HG03135 (cell line): ENCODE results near the gene BAAT.
"Not testable (repeated sequence)": the region's sequence is repeated elsewhere in the genome, so short reads cannot be mapped to it uniquely, and the experiment has no call there.

ENCODE experiments used
- ATAC-seq: cut with Tn5 transposase; IDR thresholded peaks from one replicate; pipeline ENCODE4 v1.9.1; 2021; ENCODE audit warnings: mild to moderate bottlenecking, moderate library complexity; ENCODE audit not compliant: unreplicated experiment

BAAT gene

DNA sequence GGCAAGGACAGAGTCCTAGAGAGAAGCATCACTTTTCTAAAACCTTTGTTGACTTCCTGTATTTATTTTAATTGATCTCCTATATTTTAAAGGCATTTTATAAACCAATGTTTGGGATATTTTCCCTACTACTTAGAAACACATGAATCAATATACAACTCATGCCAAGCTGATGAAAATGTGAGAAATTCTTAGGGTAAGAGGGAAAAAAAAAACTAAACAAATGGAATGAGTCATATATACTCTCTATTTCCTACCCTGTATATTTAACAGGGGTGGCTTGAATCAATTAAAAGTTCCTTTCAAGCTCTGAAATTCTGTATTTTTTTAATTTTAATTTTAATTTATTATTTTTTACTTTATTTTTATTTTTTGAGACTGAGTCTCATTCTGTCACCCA is 19.6 kb downstream of the BAAT start:
- no peak for ATAC-seq

DNA sequence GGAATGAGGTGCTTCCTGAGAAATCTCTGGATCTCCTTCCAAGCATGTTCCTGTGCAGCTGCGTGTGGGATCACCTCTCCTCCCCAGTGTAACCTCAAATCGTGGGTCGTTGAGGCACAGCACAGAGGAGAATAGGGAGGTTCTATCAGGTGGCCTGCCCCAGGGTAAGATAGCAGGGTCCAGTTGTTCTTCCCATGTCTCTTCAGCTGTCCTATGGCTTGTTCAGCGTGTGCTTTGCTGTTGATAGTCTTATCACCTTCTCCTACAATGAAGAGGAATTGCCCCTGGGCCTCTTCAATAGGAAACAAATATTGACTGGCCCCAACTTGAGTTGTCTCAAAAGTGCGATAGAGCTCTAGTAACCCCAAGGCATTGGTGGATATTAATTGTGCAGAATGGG is 22.4 kb downstream of the BAAT start:
- ATAC-seq = no peak

DNA sequence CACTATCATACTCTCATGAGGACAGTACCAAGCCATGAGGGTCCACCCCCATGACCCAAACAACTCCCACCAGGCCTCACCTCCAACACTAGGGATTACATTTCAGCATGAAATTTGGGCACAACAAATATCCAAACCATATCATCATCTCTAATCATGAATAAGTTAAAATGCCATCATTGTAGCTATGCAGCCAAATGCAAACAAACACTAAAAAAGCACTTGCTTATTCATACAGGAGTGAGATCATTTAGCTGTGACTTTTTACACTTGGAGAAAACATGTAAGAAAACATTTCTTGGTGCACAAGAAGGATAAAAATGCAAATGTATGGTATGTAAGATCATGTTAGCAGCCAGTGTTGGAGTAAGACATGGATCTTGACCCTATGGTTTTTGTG is 24.2 kb downstream of the BAAT start:
- no peak for ATAC-seq

GRCh38 chr9:101359679-101360078 is 25.1 kb downstream of the BAAT start:
- no peak for ATAC-seq

- ATAC-seq = no peak
Observed at GRCh38 chr9:101356619-101357018, 28.2 kb downstream of the BAAT start.

DNA sequence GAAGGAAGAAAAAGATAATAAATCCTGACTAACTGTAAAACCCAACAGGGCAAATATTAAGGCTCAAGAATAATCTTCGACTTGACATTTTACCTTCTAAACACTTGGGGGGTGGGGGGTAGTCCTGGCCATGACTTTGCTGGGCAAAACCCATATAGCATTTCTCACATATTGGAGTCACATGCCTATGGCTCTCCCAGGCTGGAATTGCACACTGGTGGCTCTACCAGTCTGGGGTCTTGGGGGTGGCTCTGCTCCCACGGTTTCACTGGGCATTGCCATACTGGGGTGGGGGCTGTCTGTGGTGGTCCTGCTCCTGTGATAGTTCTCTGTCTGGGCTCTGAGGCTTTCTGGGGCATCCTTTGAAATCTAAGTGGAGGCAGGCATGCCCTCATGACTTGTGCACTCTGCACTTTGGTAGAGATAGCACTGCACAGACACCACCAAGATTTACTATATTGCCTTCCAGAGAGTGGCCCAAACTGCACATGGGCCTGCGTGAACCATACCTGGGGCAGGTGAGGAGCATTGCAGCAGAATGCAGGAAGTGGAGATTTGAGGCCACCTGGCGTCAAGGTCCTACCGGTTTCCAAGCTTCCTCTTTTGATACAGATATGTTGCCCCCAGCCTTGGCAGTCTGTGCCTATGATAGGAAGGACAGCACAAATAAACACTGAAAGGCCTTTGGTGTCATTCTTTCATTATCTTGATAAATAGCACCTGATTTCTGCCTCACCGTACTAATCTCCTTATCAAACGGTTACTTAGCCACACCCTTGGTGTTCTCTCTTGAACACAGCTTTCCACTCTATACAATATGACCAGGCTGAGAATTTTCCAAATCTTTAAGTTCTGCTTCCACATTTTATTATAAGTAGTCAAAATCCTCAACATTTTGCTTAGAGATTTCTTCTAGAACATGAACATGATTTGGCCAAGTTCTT is 29.8 kb downstream of the BAAT start:
- ATAC-seq = no peak

DNA sequence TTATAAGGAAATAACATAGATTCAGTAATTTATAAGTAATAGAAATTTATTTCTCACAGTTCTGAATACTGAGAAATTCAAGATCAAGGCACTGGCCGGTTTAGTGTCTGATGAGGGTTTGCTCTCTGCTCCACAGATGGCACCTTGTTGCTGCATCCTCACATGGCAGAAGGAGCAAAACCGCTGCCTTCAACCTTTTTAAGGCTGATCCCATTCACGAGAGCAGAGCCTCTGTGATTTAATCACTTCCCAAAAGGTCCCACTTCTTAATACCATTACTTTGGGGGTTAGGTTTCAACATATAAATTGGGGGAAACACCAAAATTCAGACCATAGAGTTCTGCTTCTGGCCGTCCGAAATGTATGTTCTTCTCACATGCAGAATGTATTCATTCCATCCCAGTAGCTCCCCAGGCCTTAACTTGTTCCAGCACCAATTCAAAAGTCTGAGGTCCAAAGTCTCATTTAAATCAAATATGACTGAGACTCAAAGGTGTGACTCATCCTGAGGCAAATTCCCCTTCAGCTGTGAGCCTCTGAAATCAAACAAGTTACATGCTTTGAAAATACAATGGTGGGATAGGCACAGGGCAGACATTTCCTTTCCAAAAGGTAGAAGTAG is 30.6 kb downstream of the BAAT start:
- no peak for ATAC-seq

- no peak for ATAC-seq
Observed at GRCh38 chr9:101353683-101354082, 31.1 kb downstream of the BAAT start.

DNA sequence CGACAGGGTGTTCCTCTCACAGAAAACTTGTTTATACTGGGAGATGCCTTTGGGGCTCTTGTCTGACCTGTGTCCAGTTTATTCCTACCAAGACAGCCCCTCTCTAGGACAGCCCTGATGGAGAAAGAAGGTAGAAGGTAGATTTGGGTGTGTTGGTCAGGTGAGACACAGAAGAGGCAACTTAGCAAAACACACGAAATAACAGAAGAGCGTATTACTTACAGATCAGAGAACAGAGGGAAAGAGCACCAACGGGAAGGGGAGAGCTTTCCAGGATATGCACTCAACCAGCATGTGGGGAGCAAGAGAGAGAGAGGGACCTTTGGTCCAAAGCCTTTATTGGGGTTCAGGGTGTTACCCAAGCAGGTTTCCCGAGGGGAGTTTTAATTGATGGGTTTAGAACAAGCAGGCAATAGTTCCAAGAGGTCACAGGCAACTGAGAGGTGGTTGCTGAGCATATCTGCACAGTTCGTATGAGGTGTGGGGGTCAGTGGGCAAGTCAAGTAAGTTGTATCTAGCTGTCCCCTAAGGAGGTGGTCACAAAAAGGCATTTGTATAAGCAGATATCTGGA is 31.8 kb downstream of the BAAT start:
- ATAC-seq = no peak

DNA sequence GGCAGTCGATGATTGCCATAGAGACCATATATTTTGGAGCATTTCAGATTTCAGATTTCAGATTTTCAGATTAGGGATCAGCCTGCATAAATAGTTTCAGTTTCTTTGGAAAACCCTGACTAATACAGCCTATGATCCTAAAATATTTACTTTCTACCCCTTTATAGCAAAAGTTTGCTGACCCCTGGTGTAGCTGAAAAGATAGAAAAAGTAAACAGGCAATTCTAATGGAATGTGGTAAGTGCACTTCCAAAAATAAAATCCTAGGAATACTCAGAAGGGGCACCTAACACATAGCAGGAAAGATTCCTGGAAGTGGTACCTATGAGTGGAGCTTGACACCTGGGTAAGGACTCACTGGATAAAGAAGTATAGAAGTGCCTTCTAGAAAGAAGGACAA is 34.5 kb downstream of the BAAT start:
- ATAC-seq = no peak

GRCh38 chr9:101342595-101342994 is 42.2 kb downstream of the BAAT start:
- no peak for ATAC-seq

DNA sequence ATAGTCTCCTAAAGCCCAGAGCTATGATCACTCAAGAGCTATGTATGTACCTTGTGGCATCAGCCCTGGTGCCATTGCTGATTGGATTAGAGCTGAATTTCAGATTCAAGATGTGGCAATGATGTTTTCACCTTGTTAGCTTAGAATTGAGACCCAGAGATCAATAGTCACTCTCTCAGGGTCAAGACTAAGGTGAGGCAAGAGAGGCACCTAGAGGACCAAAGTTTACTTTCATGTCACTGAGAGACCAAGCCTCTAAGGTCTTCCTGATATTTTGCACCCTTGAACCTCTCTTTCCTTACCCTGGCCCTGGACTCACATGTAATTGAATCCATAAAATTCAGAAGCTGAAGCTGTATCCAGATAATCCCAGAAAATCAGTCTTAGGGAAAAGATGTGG is 42.8 kb downstream of the BAAT start:
- ATAC-seq = no peak

DNA sequence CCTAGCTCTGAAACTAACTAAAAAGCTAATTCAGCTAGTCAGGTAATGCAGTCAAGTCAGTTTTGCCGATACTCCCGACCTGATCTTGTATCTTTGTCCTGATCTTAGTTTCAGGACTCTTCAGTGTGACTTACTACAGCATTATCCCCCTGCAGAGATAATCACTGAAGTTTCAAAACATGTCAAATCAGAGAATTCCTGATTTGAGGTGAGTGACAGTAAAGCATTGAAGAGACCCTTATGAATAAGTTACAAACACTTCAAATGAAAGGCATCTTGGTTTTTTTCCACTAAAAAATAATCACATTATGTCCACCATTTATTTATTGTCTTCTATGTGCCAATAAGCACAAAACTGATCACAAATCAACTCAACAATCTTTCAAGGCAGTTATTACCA is 47.6 kb downstream of the BAAT start:
- ATAC-seq = no peak

GRCh38 chr9:101336091-101336490 is 48.7 kb downstream of the BAAT start:
- ATAC-seq = no peak

DNA sequence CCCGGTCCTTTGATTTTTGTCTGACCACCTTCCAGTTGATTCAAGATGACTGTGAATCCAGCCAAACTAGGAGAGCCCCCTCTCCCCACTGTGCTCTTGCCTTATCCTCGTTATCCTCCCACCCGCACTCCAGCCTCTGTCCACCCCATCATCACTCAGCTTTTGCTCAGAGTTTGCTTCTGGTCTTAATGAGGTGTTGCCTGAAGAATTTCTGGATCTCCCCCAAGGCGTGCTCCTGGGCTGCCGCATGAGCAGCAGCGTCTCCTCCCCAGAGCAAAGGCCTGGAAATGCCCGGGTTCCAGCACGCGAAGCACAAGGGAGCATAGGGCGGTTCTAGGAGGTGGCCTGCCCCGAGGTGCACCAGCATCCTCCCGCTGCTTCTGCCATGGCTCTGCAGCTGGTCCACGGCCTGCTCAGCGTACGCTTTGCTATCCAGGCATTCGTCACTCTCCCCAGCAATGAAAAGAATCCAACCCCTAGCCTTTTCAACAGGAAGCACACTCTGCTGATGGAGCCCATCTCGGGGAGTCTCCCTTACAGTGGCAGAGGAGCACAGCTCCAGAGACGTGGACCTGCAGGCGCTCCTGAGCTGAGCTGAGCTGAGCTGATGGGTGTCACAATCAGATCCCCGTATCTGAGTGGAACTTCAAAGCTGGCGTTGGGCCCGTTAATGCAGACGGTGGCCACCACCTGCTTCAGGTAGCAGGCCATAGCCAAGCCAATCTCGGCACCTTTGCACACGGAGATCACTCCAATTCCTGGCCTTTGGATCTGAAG is 50.7 kb downstream of the BAAT start:
- ATAC-seq = no peak

GRCh38 chr9:101333490-101333889 is 51.3 kb downstream of the BAAT start:
- ATAC-seq = no peak

DNA sequence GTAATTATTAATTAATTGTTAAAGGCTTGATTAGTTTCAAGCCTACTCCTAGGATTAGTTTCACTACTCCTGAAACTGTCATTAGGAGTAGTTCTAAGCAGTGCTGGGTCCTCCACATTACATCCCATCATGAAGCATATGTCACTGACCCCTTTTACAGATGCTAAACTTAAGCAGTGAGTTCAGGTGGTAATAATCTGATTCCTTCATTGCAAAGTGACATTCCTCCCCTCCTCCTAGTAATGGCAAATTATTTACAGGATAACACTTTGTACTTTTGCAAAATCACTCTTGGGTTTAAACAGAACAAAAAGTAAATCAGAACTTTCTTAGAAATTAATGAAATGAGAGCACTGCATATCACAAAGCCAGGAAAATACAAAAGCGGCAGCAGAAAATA is 52.4 kb downstream of the BAAT start:
- no peak for ATAC-seq

DNA sequence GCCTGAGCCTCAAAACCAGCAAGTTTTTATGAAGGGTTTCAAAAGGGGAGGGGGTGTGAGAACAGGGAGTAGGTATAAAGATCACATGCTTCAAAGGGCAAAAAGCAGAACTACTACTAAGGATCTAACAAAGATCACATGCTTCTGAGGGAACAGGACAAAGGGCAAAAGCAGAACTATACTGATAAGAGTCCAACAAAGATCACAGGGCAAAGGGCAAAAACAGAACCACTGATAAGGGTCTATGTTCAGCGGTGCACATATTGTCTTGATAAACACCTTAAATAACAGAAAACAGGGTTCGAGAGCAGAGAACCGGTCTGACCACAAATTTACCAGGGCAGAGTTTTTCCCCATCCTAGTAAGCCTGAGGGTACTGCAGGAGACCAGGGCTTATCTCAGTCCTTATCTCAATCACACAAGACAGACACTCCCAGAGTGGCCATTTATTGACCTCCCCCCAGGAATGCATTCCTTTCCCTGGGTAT is 57.3 kb downstream of the BAAT start:
- ATAC-seq = not testable (repeated sequence)

DNA sequence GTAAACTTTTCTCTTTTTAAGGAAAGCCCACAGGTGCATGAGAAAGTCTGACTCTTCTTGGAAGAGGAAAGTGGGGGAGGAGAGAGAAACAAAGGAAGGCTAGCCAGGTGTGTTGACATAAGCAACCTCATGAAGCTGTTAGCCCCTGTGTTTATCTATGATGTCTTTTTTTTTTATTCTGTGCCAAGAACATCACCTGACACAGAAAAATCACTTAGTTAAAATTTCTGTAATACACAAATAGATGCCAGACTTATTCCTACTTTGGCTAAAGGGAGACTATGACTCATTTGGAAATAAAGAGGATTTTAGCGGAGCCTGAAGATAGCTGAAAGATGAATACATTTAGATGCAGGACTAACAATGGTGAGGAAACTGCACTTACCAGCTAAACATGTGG is 58.3 kb downstream of the BAAT start:
- no peak for ATAC-seq

- no peak for ATAC-seq
Observed at GRCh38 chr9:101326035-101326434, 58.8 kb downstream of the BAAT start.

GRCh38 chr9:101325053-101325452 is 59.8 kb downstream of the BAAT start:
- no peak for ATAC-seq
